Nephron progenitor cell (in vitro differentiated cells): ENCODE results near the gene NET1.
"Not testable (repeated sequence)": the region's sequence is repeated elsewhere in the genome, so short reads cannot be mapped to it uniquely, and the experiment has no call there.

Experiments
- DNase-seq: peaks from one replicate; pipeline ENCODE4 v3.0.0; 2021
- H3K27ac Mint-ChIP-seq: 2 replicates; pipeline ENCODE4 v1.8.0; 2021; ENCODE audit warnings: mild to moderate bottlenecking, moderate library complexity, mixed read lengths
- H3K27me3 Mint-ChIP-seq: 2 replicates; pipeline ENCODE4 v1.8.0; 2021; ENCODE audit warnings: mild to moderate bottlenecking, low read depth, mixed read lengths; ENCODE audit not compliant: poor library complexity
- H3K36me3 Mint-ChIP-seq: 2 replicates; pipeline ENCODE4 v1.8.0; 2021; ENCODE audit warnings: low read depth, mixed read lengths
- H3K4me1 Mint-ChIP-seq: 2 replicates; pipeline ENCODE4 v1.8.0; 2021; ENCODE audit warnings: mixed read lengths
- H3K4me3 Mint-ChIP-seq: 2 replicates; pipeline ENCODE4 v1.8.0; 2021; ENCODE audit warnings: mild to moderate bottlenecking, moderate library complexity, mixed read lengths
- H3K9me3 Mint-ChIP-seq: 2 replicates; pipeline ENCODE4 v1.8.0; 2021; ENCODE audit warnings: mild to moderate bottlenecking, moderate library complexity, mixed read lengths
- CTCF ChIP-seq: fragments of 200-600 bp; sonication (generic); IDR thresholded peaks from 2 replicates; pipeline ENCODE4 v1.5.0; 2021; ENCODE audit warnings: antibody characterized with exemption

Gene NET1

GRCh38 chr10:5404208-5405041 is 7.9 kb upstream of the NET1 start, which contains the start of gene TUBAL3:
TSS of gene TUBAL3 (minus strand) at chr10:5404828. CDS start at chr10:5404792, 36 bp downstream.
- Mint-ChIP-seq H3K36me3 (no peaks in the 10 kb centered on the region), H3K9me3 (peaks cover 25% of the 10 kb centered on the region), H3K4me1 (no peaks in the 10 kb centered on the region), H3K4me3 (no peak within 1 kb of the TSS), H3K27ac (no peak within 1 kb of the TSS), H3K27me3 (peaks cover 7% of the 10 kb centered on the region)
- TF ChIP-seq CTCF = no peak
- DNase-seq = no peak

GRCh38 chr10:5406918-5407317 is 5.4 kb upstream of the NET1 start:
- no peak for TF ChIP-seq CTCF
- H3K36me3 Mint-ChIP-seq = no peaks in the 10 kb centered on the region
- H3K4me1 Mint-ChIP-seq = no peaks in the 10 kb centered on the region
- H3K9me3 Mint-ChIP-seq = peaks cover 37% of the 10 kb centered on the region
- no peak for DNase-seq
- no peak overlapping the region for H3K4me3 Mint-ChIP-seq
- no peak overlapping the region for H3K27ac Mint-ChIP-seq
- H3K27me3 Mint-ChIP-seq = peaks cover 7% of the 10 kb centered on the region

GRCh38 chr10:5410787-5411186 is 1.6 kb upstream of the NET1 start:
- H3K27ac Mint-ChIP-seq, DNase-seq, H3K27me3 Mint-ChIP-seq, H3K4me1 Mint-ChIP-seq, H3K4me3 Mint-ChIP-seq, H3K36me3 Mint-ChIP-seq: not testable (repeated sequence)
- peaks cover 39% of the 10 kb centered on the region for H3K9me3 Mint-ChIP-seq

- no peak for TF ChIP-seq CTCF
- no peak overlapping the region for H3K27ac Mint-ChIP-seq
- H3K36me3 Mint-ChIP-seq = no peaks in the 10 kb centered on the region
- H3K4me1 Mint-ChIP-seq = peaks cover 4% of the 10 kb centered on the region
- peaks cover 3% of the 10 kb centered on the region for H3K27me3 Mint-ChIP-seq
- no peak for DNase-seq
- H3K4me3 Mint-ChIP-seq = no peak overlapping the region
- peaks cover 42% of the 10 kb centered on the region for H3K9me3 Mint-ChIP-seq
Measured at GRCh38 chr10:5411941-5412276, 448 bp upstream of the NET1 start.

- TF ChIP-seq CTCF = no peak
- Mint-ChIP-seq H3K36me3 (no peaks in the 10 kb centered on the region), H3K9me3 (peaks cover 42% of the 10 kb centered on the region), H3K4me3 (no peak overlapping the region), H3K27ac (no peak overlapping the region), H3K27me3 (peaks cover 3% of the 10 kb centered on the region), H3K4me1 (peaks cover 4% of the 10 kb centered on the region)
- no peak for DNase-seq
Measured at GRCh38 chr10:5413012-5413938, 918 bp downstream of the NET1 start.

- H3K27me3 Mint-ChIP-seq = no peaks in the 10 kb centered on the region
- peaks cover 3% of the 10 kb centered on the region for H3K4me1 Mint-ChIP-seq
- no peaks in the 10 kb centered on the region for H3K36me3 Mint-ChIP-seq
- H3K27ac Mint-ChIP-seq = no peak overlapping the region
- TF ChIP-seq CTCF = no peak
- H3K4me3 Mint-ChIP-seq = no peak overlapping the region
- DNase-seq = no peak
- H3K9me3 Mint-ChIP-seq = peaks cover 61% of the 10 kb centered on the region
Measured at GRCh38 chr10:5416981-5417380, 4.6 kb downstream of the NET1 start.
